LNCaP clone FGC (cell line): Measurements from ENCODE around the gene SNRPD3.
"Not testable (repeated sequence)": the region's sequence is repeated elsewhere in the genome, so short reads cannot be mapped to it uniquely, and the experiment has no call there.

Experiments
- DNase-seq: peaks from one replicate; pipeline ENCODE4 v3.0.0-alpha.2; 2011; ENCODE audit warnings: low read depth
- H3K4me3 ChIP-seq: 2 replicates; pipeline ENCODE4 v1.5.1; 2011; ENCODE audit warnings: mild to moderate bottlenecking, low read depth, low read length, control low read depth
- TF ChIP-seq, protein P1 (sequence below): IDR thresholded peaks from 2 replicates; pipeline ENCODE4 v1.5.1; 2012; ENCODE audit warnings: mild to moderate bottlenecking; ENCODE audit not compliant: control insufficient read depth, insufficient read depth; ENCODE audit errors: extremely low read depth

Gene SNRPD3

DNA sequence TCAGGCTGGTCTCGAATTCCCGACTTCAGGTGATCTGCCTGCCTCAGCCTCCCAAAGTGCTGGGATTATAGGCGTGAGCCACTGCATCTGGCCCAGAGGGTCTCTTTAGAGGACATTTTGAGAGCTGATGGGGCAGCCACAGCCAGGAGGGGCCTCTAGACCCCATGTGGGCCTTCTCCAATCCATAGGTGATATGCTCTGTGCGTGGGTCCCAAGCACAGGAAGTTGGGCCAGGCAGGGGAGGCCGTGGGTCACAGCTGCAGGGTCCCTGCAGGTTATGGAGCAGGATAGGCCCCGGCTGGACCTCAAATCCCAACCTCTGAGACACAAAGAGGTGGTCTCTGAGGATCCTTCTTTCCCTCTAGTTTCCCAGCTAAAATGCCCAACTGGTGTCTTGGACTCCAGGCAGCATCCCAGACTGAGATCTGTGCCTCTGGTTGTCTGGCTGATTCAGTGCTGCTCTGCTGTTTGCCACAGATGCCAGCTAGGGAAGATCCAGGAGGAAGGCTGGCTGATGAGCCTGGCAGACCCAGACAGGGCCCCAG lies 35.6 kb downstream of the SNRPD3 start:
- DNase-seq = no peak
- TF ChIP-seq, protein P1, sequence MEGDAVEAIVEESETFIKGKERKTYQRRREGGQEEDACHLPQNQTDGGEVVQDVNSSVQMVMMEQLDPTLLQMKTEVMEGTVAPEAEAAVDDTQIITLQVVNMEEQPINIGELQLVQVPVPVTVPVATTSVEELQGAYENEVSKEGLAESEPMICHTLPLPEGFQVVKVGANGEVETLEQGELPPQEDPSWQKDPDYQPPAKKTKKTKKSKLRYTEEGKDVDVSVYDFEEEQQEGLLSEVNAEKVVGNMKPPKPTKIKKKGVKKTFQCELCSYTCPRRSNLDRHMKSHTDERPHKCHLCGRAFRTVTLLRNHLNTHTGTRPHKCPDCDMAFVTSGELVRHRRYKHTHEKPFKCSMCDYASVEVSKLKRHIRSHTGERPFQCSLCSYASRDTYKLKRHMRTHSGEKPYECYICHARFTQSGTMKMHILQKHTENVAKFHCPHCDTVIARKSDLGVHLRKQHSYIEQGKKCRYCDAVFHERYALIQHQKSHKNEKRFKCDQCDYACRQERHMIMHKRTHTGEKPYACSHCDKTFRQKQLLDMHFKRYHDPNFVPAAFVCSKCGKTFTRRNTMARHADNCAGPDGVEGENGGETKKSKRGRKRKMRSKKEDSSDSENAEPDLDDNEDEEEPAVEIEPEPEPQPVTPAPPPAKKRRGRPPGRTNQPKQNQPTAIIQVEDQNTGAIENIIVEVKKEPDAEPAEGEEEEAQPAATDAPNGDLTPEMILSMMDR = no peak
- H3K4me3 ChIP-seq = no peak overlapping the region

DNA sequence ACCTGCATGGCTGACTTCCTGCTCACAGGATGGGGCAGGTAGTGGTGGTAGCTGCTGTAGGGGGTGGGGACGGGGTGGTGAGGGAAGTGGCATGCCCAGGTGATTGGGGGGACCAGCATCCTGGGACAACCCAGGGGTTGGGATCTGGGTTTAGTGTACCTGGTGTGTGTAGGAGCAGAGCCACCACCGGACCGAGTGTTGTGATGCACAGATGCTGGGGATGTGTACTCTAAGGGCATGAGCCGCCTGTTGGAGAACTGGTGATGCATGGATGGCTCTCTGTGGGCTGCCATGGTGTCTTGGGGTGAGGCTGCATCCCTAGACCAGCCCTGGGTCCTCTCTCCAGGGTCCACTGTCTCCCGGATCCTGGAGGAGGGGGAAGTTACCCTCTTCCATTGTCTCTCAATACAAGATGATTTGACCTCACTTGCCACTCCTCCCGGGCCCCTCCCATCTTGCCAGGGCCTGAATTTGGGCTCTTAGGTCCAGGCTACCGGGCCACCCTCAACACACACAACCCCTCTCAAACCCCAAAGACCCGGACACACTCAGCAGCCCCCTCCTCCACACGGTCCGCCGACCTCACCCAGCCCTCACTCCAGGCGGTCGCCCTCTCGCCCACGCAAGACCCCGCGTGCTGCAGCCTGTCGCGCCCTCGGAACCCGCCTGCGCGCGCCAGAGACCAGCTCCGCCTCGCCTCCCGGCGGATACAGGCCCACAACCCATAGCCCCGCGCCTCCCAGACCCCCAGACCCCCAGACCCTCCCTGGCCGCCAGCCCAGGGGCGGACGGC lies 36.5 kb downstream of the SNRPD3 start:
- no peak for DNase-seq
- TF ChIP-seq, protein P1 = no peak
- peak overlapping the region; percentile 60 for H3K4me3 ChIP-seq

DNA sequence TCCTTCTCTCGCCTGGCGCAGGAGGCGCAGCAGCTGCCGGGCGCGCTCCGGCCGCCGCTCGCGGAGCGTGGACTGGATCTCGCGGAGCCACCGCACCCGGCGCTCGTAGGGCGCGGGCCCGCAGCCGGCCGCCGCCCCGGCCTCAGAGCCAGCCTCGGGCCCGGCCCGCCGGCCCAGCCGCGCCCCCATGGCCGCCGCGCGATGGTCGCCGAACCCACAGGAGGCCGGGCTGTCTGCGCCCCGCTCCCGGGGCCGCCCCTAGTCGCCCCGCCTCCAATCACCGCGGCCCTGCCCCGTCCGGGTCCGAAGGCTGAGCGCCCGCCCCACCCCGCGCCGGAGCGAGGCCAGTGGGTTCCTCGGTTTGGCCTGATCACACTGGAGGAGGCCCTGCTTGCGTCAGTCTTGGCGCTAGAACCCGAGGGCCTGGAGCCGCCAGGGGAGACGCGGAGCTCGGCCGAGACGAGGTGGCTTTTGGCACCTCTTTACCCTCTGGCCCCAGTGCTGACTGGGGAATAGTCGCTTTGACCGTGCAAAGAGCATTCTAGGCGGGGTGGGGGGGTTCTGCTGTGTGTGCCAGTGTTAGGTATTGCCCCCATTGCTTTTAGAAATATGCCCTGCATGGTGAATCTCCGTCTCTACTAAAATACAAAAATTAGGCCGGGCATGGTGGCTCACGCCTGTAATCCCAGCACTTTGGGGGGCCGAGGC lies 37.2 kb downstream of the SNRPD3 start, which contains the start of gene LRRC75B:
Gene LRRC75B, minus strand, starts transcription at position 223 of the 708 bp plus-strand sequence. Its CDS starts 34 bp downstream, at position 189.
- peak; percentile 57 for DNase-seq
- TF ChIP-seq, protein P1 = no peak
- peak within 1 kb of the TSS; percentile 60 for H3K4me3 ChIP-seq

DNA sequence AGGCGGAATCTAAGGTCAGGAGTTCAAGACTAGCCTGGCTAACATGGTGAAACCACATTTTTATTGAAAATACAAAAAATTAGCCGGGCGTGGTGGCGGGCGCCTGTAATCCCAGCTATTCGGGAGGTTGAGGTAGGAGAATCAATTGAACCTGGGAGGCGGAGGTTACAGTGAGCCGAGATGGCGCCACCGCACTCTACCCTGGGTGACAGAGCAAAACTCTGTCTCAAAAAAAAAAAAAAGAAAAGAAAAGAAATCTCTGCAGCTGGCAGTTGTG lies 37.7 kb downstream of the SNRPD3 start:
- peak overlapping the region; percentile 60 for H3K4me3 ChIP-seq
- DNase-seq = not testable (repeated sequence)

DNA sequence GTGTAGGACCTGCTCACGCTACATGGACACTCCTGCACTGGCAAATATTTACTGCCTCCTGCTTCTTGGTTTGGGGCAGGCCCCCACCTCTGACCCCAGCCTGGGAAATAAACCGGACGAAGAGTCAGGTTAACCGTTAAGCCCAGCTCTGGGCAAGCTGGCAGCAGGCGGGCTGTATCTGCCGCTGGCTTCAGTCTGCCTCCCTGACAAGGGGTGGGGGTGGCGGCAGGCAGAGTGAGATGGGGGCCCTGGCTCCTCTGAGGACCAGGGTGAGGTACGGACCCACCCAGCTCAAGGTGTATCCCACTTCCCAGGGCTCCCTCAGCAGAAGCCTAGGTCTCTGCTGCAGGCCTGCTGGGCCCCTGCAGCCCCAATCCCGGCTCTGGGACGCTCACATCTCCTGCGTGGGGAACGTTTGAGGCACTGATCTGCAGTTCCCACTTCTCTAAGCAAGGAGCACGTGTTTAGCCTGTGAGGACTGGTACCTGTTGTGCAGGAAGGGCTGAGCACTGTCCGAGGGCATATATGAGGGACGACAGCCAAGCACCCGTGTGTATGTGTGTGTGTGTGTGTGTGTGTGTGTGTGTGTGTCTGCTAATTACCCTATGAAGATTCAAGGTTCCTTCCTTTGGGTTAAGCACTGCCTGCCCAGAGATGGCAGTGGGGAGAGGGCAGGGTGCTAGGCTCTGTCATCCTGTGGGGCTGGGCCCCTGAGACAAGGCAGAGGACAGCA lies 38.2 kb downstream of the SNRPD3 start:
- H3K4me3 ChIP-seq = no peak overlapping the region
- TF ChIP-seq, protein P1 = no peak
- DNase-seq = peak; percentile 59

DNA sequence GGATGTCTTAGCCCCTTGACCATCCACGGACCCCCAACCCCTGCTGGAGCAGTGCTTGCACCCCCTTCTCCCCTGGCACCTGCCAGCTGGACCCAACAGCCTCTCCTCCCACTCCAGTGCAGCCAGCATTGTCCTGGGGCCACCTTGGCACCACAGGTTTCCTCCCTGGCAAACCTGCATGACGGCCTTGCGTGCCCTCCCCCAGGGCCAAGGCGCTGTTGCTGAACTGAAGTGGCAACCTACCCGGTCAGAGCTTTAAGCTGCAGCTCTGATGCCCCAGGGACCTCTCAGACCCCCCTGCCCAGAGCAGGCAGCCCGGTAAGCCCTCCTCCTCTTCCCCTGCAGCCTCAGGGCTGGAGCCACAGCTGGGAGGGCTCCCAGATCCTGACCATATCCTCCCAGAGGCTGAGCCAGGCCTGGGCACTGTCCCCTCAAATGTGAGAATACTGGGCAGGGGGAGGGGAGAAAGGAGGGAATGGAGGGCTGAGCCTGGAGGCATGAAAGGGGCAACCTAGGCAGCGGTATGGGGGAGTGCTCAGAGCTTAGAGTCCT lies 38.8 kb downstream of the SNRPD3 start:
- TF ChIP-seq, protein P1 = no peak
- H3K4me3 ChIP-seq = peak overlapping the region; percentile 41
- peak; percentile 63 for DNase-seq
